ENCODE measurements around the gene TMEM132A. TPM values are rescaled to one million over a fixed set of nuclear protein-coding genes. Genes with fewer than 3 reads are reported as not detected.

Gene TMEM132A
- total and polyA plus RNA-seq, 4 donors, result 0.60 to 1.6 (median 1.1) TPM

DNA sequence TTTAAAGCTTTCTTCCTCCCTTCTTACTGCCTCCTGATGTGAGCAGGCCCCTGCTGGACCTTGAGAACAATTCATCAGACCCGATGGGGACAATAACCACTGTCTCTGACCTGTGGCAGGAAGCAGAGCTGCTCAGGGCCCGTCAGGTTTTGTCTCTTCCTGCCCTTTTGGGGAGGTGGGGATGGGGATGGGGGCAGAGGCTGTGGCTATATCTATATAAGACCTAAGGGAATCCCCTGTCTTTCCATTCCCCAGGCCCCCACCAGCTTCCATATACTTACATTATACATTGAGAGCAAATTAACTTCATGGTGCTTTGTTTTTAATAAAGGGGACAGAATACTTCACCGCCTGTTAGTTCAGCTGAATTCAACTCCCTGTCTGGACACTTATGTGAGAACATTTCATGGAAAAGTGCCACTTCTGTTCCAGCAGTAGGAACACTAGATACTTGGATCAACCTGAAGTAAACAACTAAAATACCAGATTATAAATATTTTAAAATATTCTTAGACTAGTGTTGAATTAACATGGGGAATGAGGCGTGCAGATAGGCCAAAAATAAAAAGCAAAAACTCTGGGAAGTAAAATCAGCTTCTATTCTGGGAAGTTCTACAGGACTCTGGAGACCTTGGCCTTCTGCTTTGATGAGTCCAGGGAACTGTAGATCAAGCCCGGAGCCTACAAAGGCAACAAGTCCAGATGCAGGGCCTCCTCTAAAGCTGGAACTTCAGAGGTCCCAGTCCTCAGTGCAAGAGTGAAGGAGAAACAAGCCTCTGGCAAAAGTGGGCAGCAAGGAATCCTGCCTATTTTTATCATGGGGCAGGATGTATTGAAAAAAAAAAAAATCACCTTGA lies 45.8 kb upstream of the TMEM132A start:
- Histone ChIP-seq H3K9ac (ENCODE audit: low read depth in 1 of 2, low read length in 2 of 2) (no peak overlapping the region), H3K4me1 (ENCODE audit: control insufficient read depth in 4 of 4, insufficient read depth in 4 of 4, low read length in 3 of 4) (no peaks in the 10 kb centered on the region), H3K36me3 (ENCODE audit: control insufficient read depth in 4 of 4, insufficient read depth in 3 of 4, low read depth in 1 of 4, low read length in 3 of 4) (peaks cover 2 to 22% (median 17%) of the 10 kb centered on the region in 4 donors), H3K4me3 (ENCODE audit: low read depth in 1 of 3, low read length in 3 of 3) (no peak overlapping the region), H3K27ac (ENCODE audit: low read depth in 1 of 2, low read length in 2 of 2) (no peak overlapping the region), H3K9me3 (ENCODE audit: control insufficient read depth in 4 of 4, low read length in 3 of 4) (no peaks in the 10 kb centered on the region), H3K27me3 (ENCODE audit: control insufficient read depth in 4 of 4, insufficient read depth in 4 of 4, low read length in 3 of 4) (no peaks in the 10 kb centered on the region)
- no peak for DNase-seq (ENCODE audit: low spot score)
- 88% methylated on average over 5 of the region's 5 CpGs for WGBS
- TF ChIP-seq EGR1 (IDR thresholded peaks at IDR 0.05; ENCODE audit: low read depth in 2 of 2) (no peak), FOXA2 (IDR thresholded peaks at IDR 0.05) (no peak), GABPA (IDR thresholded peaks at IDR 0.05 in 1 of 2, conservative IDR thresholded peaks at IDR 0.05 in 1 of 2) (no peak), TAF1 (conservative IDR thresholded peaks at IDR 0.05) (no peak), RAD21 (IDR thresholded peaks at IDR 0.05) (no peak), HNF4G (IDR thresholded peaks at IDR 0.05) (no peak), JUND (IDR thresholded peaks at IDR 0.05) (no peak), YY1 (IDR thresholded peaks at IDR 0.05) (no peak), SP1 (IDR thresholded peaks at IDR 0.05) (no peak), NR2F2 (IDR thresholded peaks at IDR 0.05) (no peak)
- TF ChIP-seq, protein P1, sequence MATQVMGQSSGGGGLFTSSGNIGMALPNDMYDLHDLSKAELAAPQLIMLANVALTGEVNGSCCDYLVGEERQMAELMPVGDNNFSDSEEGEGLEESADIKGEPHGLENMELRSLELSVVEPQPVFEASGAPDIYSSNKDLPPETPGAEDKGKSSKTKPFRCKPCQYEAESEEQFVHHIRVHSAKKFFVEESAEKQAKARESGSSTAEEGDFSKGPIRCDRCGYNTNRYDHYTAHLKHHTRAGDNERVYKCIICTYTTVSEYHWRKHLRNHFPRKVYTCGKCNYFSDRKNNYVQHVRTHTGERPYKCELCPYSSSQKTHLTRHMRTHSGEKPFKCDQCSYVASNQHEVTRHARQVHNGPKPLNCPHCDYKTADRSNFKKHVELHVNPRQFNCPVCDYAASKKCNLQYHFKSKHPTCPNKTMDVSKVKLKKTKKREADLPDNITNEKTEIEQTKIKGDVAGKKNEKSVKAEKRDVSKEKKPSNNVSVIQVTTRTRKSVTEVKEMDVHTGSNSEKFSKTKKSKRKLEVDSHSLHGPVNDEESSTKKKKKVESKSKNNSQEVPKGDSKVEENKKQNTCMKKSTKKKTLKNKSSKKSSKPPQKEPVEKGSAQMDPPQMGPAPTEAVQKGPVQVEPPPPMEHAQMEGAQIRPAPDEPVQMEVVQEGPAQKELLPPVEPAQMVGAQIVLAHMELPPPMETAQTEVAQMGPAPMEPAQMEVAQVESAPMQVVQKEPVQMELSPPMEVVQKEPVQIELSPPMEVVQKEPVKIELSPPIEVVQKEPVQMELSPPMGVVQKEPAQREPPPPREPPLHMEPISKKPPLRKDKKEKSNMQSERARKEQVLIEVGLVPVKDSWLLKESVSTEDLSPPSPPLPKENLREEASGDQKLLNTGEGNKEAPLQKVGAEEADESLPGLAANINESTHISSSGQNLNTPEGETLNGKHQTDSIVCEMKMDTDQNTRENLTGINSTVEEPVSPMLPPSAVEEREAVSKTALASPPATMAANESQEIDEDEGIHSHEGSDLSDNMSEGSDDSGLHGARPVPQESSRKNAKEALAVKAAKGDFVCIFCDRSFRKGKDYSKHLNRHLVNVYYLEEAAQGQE (IDR thresholded peaks at IDR 0.05), result no peak
- TF ChIP-seq, protein P2, sequence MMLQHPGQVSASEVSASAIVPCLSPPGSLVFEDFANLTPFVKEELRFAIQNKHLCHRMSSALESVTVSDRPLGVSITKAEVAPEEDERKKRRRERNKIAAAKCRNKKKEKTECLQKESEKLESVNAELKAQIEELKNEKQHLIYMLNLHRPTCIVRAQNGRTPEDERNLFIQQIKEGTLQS (IDR thresholded peaks at IDR 0.05), result no peak

DNA sequence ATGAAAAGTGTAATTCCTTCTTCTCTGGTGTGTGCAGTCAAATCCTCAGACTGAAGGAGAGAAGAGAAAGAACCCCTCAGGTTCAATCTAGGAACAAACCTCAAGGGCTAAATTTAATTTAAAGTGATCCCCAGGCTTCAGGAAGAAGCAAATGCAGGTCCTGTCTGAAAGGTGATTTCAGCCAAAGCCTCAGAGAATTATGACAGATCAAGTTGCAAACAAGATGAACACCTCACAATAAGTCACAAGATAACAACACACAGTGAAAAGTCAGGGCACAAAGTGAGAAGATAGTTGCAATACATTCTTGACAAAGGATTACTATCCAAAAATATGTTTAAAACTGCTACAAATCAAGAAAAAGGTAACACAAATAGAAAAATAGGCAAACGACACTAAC lies 45.2 kb upstream of the TMEM132A start:
- no peak overlapping the region for H3K9ac ChIP-seq (ENCODE audit: low read depth in 1 of 2, low read length in 2 of 2)

DNA sequence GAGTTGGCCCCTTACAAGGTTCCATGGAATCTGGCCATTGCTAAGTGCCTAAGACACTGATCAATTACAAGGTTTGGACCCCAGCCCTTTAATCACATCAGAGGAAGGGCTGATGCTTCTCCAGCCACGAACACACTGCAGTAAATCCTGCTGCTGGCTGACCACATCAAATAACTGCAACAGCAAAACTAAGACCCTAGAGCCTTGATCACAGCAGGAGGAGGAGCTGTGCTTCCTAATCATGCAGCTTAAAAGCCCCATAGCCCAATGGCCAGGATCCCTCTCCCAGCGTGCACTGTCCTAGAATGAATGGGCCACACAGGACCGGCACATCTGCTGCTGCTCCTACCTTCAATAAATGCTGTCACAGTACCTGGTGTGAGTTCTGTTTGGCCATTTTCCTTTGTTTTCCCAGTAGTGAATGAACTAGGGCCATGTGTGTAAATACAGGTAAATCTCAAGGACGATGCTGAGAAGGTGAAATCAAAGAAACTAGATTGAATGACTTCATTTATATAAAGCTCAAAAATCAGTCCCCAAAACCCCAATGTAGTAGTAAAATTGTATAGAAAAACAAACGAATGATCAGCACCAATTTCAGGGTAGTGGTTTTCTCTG lies 44.2 kb upstream of the TMEM132A start:
- Histone ChIP-seq H3K9me3 (ENCODE audit: control insufficient read depth in 4 of 4, low read length in 3 of 4) (no peaks in the 10 kb centered on the region), H3K4me1 (ENCODE audit: control insufficient read depth in 4 of 4, insufficient read depth in 4 of 4, low read length in 3 of 4) (no peaks in the 10 kb centered on the region), H3K9ac (ENCODE audit: low read depth in 1 of 2, low read length in 2 of 2) (no peak overlapping the region), H3K27me3 (ENCODE audit: control insufficient read depth in 4 of 4, insufficient read depth in 4 of 4, low read length in 3 of 4) (no peaks in the 10 kb centered on the region), H3K36me3 (ENCODE audit: control insufficient read depth in 4 of 4, insufficient read depth in 3 of 4, low read depth in 1 of 4, low read length in 3 of 4) (peaks cover 2 to 22% (median 17%) of the 10 kb centered on the region in 4 donors), H3K4me3 (ENCODE audit: low read depth in 1 of 3, low read length in 3 of 3) (no peak overlapping the region), H3K27ac (ENCODE audit: low read depth in 1 of 2, low read length in 2 of 2) (no peak overlapping the region)
- DNase-seq (ENCODE audit: low spot score), result no peak
- WGBS, result 92% methylated on average over 5 of the region's 5 CpGs
- TF ChIP-seq NR2F2 (IDR thresholded peaks at IDR 0.05) (no peak), FOXA2 (IDR thresholded peaks at IDR 0.05) (no peak), YY1 (IDR thresholded peaks at IDR 0.05) (no peak), RXRA (IDR thresholded peaks at IDR 0.05) (no peak), RAD21 (IDR thresholded peaks at IDR 0.05) (no peak), EGR1 (IDR thresholded peaks at IDR 0.05; ENCODE audit: low read depth in 2 of 2) (no peak), FOXA1 (IDR thresholded peaks at IDR 0.05) (no peak), HNF4G (IDR thresholded peaks at IDR 0.05) (no peak), GABPA (IDR thresholded peaks at IDR 0.05 in 1 of 2, conservative IDR thresholded peaks at IDR 0.05 in 1 of 2) (no peak), SP1 (IDR thresholded peaks at IDR 0.05) (no peak)
- TF ChIP-seq, protein P3, sequence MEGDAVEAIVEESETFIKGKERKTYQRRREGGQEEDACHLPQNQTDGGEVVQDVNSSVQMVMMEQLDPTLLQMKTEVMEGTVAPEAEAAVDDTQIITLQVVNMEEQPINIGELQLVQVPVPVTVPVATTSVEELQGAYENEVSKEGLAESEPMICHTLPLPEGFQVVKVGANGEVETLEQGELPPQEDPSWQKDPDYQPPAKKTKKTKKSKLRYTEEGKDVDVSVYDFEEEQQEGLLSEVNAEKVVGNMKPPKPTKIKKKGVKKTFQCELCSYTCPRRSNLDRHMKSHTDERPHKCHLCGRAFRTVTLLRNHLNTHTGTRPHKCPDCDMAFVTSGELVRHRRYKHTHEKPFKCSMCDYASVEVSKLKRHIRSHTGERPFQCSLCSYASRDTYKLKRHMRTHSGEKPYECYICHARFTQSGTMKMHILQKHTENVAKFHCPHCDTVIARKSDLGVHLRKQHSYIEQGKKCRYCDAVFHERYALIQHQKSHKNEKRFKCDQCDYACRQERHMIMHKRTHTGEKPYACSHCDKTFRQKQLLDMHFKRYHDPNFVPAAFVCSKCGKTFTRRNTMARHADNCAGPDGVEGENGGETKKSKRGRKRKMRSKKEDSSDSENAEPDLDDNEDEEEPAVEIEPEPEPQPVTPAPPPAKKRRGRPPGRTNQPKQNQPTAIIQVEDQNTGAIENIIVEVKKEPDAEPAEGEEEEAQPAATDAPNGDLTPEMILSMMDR (IDR thresholded peaks at IDR 0.05; ENCODE audit: low read depth, low read length, missing input control), result no peak
- TF ChIP-seq, protein P4, sequence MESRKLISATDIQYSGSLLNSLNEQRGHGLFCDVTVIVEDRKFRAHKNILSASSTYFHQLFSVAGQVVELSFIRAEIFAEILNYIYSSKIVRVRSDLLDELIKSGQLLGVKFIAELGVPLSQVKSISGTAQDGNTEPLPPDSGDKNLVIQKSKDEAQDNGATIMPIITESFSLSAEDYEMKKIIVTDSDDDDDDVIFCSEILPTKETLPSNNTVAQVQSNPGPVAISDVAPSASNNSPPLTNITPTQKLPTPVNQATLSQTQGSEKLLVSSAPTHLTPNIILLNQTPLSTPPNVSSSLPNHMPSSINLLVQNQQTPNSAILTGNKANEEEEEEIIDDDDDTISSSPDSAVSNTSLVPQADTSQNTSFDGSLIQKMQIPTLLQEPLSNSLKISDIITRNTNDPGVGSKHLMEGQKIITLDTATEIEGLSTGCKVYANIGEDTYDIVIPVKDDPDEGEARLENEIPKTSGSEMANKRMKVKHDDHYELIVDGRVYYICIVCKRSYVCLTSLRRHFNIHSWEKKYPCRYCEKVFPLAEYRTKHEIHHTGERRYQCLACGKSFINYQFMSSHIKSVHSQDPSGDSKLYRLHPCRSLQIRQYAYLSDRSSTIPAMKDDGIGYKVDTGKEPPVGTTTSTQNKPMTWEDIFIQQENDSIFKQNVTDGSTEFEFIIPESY (IDR thresholded peaks at IDR 0.05), result no peak
- TF ChIP-seq, protein P2 (IDR thresholded peaks at IDR 0.05), result no peak

More for the DNA sequence above, 45.2 kb upstream of the TMEM132A start:
- DNase-seq (ENCODE audit: low spot score), result no peak
- Histone ChIP-seq H3K9me3 (ENCODE audit: control insufficient read depth in 4 of 4, low read length in 3 of 4) (no peaks in the 10 kb centered on the region), H3K27ac (ENCODE audit: low read depth in 1 of 2, low read length in 2 of 2) (no peak overlapping the region), H3K27me3 (ENCODE audit: control insufficient read depth in 4 of 4, insufficient read depth in 4 of 4, low read length in 3 of 4) (no peaks in the 10 kb centered on the region), H3K4me1 (ENCODE audit: control insufficient read depth in 4 of 4, insufficient read depth in 4 of 4, low read length in 3 of 4) (no peaks in the 10 kb centered on the region), H3K36me3 (ENCODE audit: control insufficient read depth in 4 of 4, insufficient read depth in 3 of 4, low read depth in 1 of 4, low read length in 3 of 4) (peaks cover 2 to 22% (median 17%) of the 10 kb centered on the region in 4 donors), H3K4me3 (ENCODE audit: low read depth in 1 of 3, low read length in 3 of 3) (no peak overlapping the region)
- WGBS, result 94% methylated on average over 1 of the region's 1 CpG
- no peak for TF ChIP-seq EGR1 (IDR thresholded peaks at IDR 0.05; ENCODE audit: low read depth in 2 of 2)
- TF ChIP-seq, protein P5, sequence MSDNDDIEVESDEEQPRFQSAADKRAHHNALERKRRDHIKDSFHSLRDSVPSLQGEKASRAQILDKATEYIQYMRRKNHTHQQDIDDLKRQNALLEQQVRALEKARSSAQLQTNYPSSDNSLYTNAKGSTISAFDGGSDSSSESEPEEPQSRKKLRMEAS (IDR thresholded peaks at IDR 0.05), result no peak
